Body of pancreas (tissue), 4 donors: ENCODE results near the gene DAB2IP.

Experiments
- CTCF ChIP-seq, 7 experiments: fragments of 450-650 bp in 4 of 7; fragments of 200-600 bp in 3 of 7; sonication (generic) in 3 of 7; IDR thresholded peaks; one replicate each; pipeline ENCODE4 v1.5.1; 2016 to 2019; ENCODE audit warnings: antibody characterized with exemption in 7 of 7
- POLR2A ChIP-seq, 3 donors: fragments of 450-650 bp; IDR thresholded peaks; one replicate each; pipeline ENCODE4 v1.6.1; 2016; ENCODE audit warnings: antibody characterized with exemption in 3 of 3, mild to moderate bottlenecking in 2 of 3

- TF ChIP-seq CTCF (IDR thresholded peaks at IDR 0.05): no peak
- TF ChIP-seq POLR2A (IDR thresholded peaks at IDR 0.05): no peak
Observed at GRCh38 chr9:121610638-121610953, 40.8 kb upstream of the DAB2IP start.
